OCI-LY1 (cell line): ENCODE measurements around the gene LPAR3.

Source experiments
- H2AFZ ChIP-seq: fragments of 200-600 bp; sonication (generic), shearing (Covaris generic); 2 replicates; pipeline ENCODE4 v1.6.0; 2014; ENCODE audit warnings: antibody characterized with exemption, mild to moderate bottlenecking, low read length
- H3F3A ChIP-seq: fragments of 200-600 bp; sonication (generic), shearing (Covaris generic); 2 replicates; pipeline ENCODE4 v1.6.0; 2014; ENCODE audit warnings: mild to moderate bottlenecking, antibody characterized with exemption, low read length, moderate library complexity; ENCODE audit not compliant: insufficient read depth
- H3K27ac ChIP-seq: fragments of 200-600 bp; sonication (generic); 2 replicates; pipeline ENCODE4 v1.5.1; 2014; ENCODE audit warnings: low read length, mixed run types, mild to moderate bottlenecking, low read depth; ENCODE audit not compliant: poor library complexity, severe bottlenecking
- H3K27me3 ChIP-seq: fragments of 200-600 bp; sonication (generic); 2 replicates; pipeline ENCODE4 v1.6.0; 2014; ENCODE audit warnings: antibody characterized with exemption, mild to moderate bottlenecking, low read length, moderate library complexity; ENCODE audit not compliant: insufficient read depth
- H3K36me3 ChIP-seq: fragments of 200-600 bp; sonication (generic); 2 replicates; pipeline ENCODE4 v1.6.1; 2014; ENCODE audit warnings: mild to moderate bottlenecking, antibody characterized with exemption, low read length, moderate library complexity, mixed read lengths; ENCODE audit not compliant: insufficient read depth
- H3K4me1 ChIP-seq: fragments of 200-600 bp; sonication (generic); 2 replicates; pipeline ENCODE4 v1.5.1; 2014; ENCODE audit warnings: mild to moderate bottlenecking, low read length, moderate library complexity; ENCODE audit not compliant: insufficient read depth, severe bottlenecking
- H3K4me2 ChIP-seq: fragments of 200-600 bp; sonication (generic), shearing (Covaris generic); 2 replicates; pipeline ENCODE4 v1.6.1; 2014; ENCODE audit warnings: low read length
- H3K4me3 ChIP-seq: fragments of 200-600 bp; sonication (generic); 2 replicates; pipeline ENCODE4 v1.5.1; 2014; ENCODE audit warnings: low read length, low read depth, mild to moderate bottlenecking, mixed read lengths; ENCODE audit not compliant: poor library complexity, severe bottlenecking
- H3K79me2 ChIP-seq: fragments of 200-600 bp; shearing (Covaris generic); 2 replicates; pipeline ENCODE4 v1.6.1; 2016; ENCODE audit warnings: mixed run types, low read length, mixed read lengths; ENCODE audit not compliant: insufficient read depth
- H3K9ac ChIP-seq: fragments of 200-600 bp; sonication (generic), shearing (Covaris generic); 2 replicates; pipeline ENCODE4 v1.6.1; 2014; ENCODE audit warnings: mild to moderate bottlenecking, low read length, mixed read lengths
- H3K9me2 ChIP-seq: fragments of 200-600 bp; sonication (generic), shearing (Covaris generic); 2 replicates; pipeline ENCODE4 v1.6.1; 2014; ENCODE audit warnings: low read depth, mild to moderate bottlenecking, low read length, mixed read lengths
- H3K9me3 ChIP-seq: fragments of 200-600 bp; shearing (Covaris generic); 2 replicates; pipeline ENCODE4 v1.6.1; 2014; ENCODE audit warnings: low read length, mixed read lengths
- H4K20me1 ChIP-seq: fragments of 200-600 bp; sonication (generic), shearing (Covaris generic); 2 replicates; pipeline ENCODE4 v1.6.0; 2016; ENCODE audit warnings: mild to moderate bottlenecking, low read length; ENCODE audit not compliant: insufficient read depth
- CTCF ChIP-seq: fragments of 200-600 bp; sonication (generic), shearing (Covaris generic); IDR thresholded peaks from 2 replicates; pipeline ENCODE4 v1.5.1; 2017; ENCODE audit warnings: mild to moderate bottlenecking, antibody characterized with exemption, low read length, moderate library complexity, mixed read lengths
- EZH2 ChIP-seq: fragments of 200-600 bp; sonication (generic), shearing (Covaris generic); IDR thresholded peaks from 2 replicates; pipeline ENCODE4 v1.8.0; 2017; ENCODE audit warnings: borderline replicate concordance, mixed run types, mild to moderate bottlenecking, antibody characterized with exemption, low read length, moderate library complexity, mixed read lengths

The LPAR3 gene

DNA sequence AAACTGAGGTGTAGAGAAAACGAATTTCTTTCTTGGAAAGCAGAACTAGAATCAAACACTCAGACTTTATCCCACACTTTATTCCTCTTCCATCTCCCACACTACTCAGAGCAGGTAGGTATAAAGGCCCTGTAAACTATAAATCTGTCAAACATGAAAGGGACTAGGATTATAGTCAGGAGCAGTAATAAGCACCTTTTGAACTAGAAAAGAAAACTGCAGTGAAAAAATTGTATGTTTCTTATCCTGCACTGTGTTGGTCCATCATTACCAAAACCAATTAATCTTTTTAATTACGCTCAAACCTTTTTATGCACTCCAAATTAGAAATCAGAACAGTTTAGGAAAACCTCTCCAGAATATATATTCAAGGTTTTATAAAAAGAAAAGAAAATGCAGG, 47.6 kb downstream of the LPAR3 start:
- no peak for TF ChIP-seq CTCF
- TF ChIP-seq EZH2 = no peak
- no peaks in the 10 kb centered on the region for H3K79me2 ChIP-seq
- H3K9me2 ChIP-seq = no peaks in the 10 kb centered on the region
- no peak overlapping the region for H2AFZ ChIP-seq
- no peaks in the 10 kb centered on the region for H3K4me1 ChIP-seq
- no peaks in the 10 kb centered on the region for H3K36me3 ChIP-seq
- H3K27ac ChIP-seq = no peak overlapping the region
- no peaks in the 10 kb centered on the region for H4K20me1 ChIP-seq
- no peaks in the 10 kb centered on the region for H3K9me3 ChIP-seq
- H3K4me3 ChIP-seq = no peak overlapping the region
- no peaks in the 10 kb centered on the region; the same call in 1 of the 2 replicates for H3K27me3 ChIP-seq
- H3F3A ChIP-seq = no peaks in the 10 kb centered on the region
- H3K4me2 ChIP-seq = no peak overlapping the region
- no peak overlapping the region for H3K9ac ChIP-seq

DNA sequence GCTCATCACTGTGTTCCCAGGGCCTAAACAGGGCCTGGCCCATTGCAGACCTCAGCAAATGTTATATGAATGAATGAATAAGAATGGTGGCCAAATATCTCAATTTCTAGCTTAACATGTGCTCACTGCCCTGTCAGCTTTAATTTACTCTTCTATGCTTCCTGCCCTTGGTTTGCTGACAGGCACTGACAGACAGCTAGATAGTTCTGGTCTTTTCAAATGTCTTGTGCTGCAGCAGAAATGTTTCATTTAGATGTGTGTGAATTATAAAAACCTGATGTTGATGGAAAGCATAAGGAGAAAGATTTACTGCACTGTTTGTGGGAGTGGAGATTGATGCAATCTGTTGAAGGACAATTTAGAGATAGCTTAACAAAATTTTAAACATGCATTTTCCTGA, 48.9 kb downstream of the LPAR3 start:
- no peaks in the 10 kb centered on the region for H3K4me1 ChIP-seq
- H3K27me3 ChIP-seq = no peaks in the 10 kb centered on the region; the same call in 1 of the 2 replicates

DNA sequence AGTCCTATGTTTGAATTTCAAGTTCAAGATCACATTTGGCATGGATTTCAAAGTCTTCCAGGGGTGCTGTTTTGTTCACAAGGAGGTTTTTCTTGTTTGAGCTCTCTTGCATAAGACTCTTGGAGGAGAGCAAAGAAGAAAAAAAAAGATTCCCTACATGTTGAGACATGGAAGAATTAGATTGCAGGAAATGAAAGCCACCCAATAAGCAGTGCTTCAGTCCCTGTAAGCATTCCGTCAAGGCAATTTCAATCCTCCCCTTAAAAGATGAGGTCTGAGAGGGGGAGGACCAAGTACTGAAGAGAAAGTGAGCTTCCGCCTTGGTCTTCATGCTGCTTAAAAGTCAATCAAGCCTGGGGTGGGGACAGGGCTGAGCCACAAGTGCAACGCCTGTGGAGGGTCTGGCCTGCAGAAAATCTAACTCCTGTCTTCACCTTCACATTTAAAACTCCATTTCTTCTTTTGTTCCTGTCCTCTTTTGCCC, 50.2 kb downstream of the LPAR3 start:
- H4K20me1 ChIP-seq = no peaks in the 10 kb centered on the region
- no peak overlapping the region for H3K27ac ChIP-seq
- no peaks in the 10 kb centered on the region for H3F3A ChIP-seq
- H3K4me1 ChIP-seq = no peaks in the 10 kb centered on the region
- no peaks in the 10 kb centered on the region for H3K9me2 ChIP-seq
- no peak overlapping the region for H3K4me2 ChIP-seq
- H3K27me3 ChIP-seq = no peaks in the 10 kb centered on the region; the same call in 1 of the 2 replicates
- no peak overlapping the region for H2AFZ ChIP-seq
- no peaks in the 10 kb centered on the region for H3K9me3 ChIP-seq
- H3K9ac ChIP-seq = no peak overlapping the region
- no peaks in the 10 kb centered on the region for H3K79me2 ChIP-seq
- H3K4me3 ChIP-seq = no peak overlapping the region
- H3K36me3 ChIP-seq = no peaks in the 10 kb centered on the region
- TF ChIP-seq CTCF = no peak
- no peak for TF ChIP-seq EZH2

More for the DNA sequence above, 48.9 kb downstream of the LPAR3 start:
- no peak overlapping the region for H2AFZ ChIP-seq
- no peaks in the 10 kb centered on the region for H4K20me1 ChIP-seq
- no peak overlapping the region for H3K4me2 ChIP-seq
- no peaks in the 10 kb centered on the region for H3F3A ChIP-seq
- H3K9me2 ChIP-seq = no peaks in the 10 kb centered on the region
- H3K4me3 ChIP-seq = no peak overlapping the region
- no peak overlapping the region for H3K9ac ChIP-seq
- TF ChIP-seq CTCF = no peak
- TF ChIP-seq EZH2 = no peak
- H3K36me3 ChIP-seq = no peaks in the 10 kb centered on the region
- H3K79me2 ChIP-seq = no peaks in the 10 kb centered on the region
- H3K27ac ChIP-seq = no peak overlapping the region
- no peaks in the 10 kb centered on the region for H3K9me3 ChIP-seq
